CD4-positive, alpha-beta T cell treated with Interleukin-4 for 4 hours (primary cell): Measurements from ENCODE around the gene CIC.

Experiments used
- DNase-seq: peaks from one replicate; pipeline ENCODE4 v3.0.0-alpha.2; 2020

The CIC gene

GRCh38 chr19:42244347-42245220 is 24.5 kb upstream of the CIC start:
- DNase-seq: peak; percentile 91

GRCh38 chr19:42245231-42245630 is 23.8 kb upstream of the CIC start:
- no peak for DNase-seq

- no peak for DNase-seq
These were observed 22.7 kb upstream of the CIC start for GRCh38 chr19:42246143-42246921.

- DNase-seq: no peak
These were observed 22.0 kb upstream of the CIC start for GRCh38 chr19:42246922-42247639.

GRCh38 chr19:42247640-42248199 is 21.3 kb upstream of the CIC start:
- no peak for DNase-seq

- no peak for DNase-seq
These were observed 20.5 kb upstream of the CIC start for GRCh38 chr19:42248270-42249148.

GRCh38 chr19:42249149-42249750 is 19.8 kb upstream of the CIC start:
- DNase-seq: no peak

GRCh38 chr19:42249769-42250168 is 19.3 kb upstream of the CIC start:
- DNase-seq: no peak

- DNase-seq: no peak
These were observed 18.8 kb upstream of the CIC start for GRCh38 chr19:42250183-42250665.

- DNase-seq: no peak
These were observed 18.2 kb upstream of the CIC start for GRCh38 chr19:42250666-42251531.

GRCh38 chr19:42251572-42252358 is 17.3 kb upstream of the CIC start:
- DNase-seq: no peak

- no peak for DNase-seq
These were observed 16.4 kb upstream of the CIC start for GRCh38 chr19:42252365-42253244.

- DNase-seq: no peak
These were observed 15.6 kb upstream of the CIC start for GRCh38 chr19:42253245-42254088.

GRCh38 chr19:42254089-42254849 is 14.8 kb upstream of the CIC start:
- peak; percentile 69 for DNase-seq

GRCh38 chr19:42254850-42255765 is 13.9 kb upstream of the CIC start, which contains the start of gene ERF:
Gene ERF, minus strand, starts transcription at chr19:42255128. Its CDS starts 129 bp downstream, at chr19:42254999.
- DNase-seq: peak; percentile 90
